HT1080 (cell line): Measurements from ENCODE around the gene PROSER3. TPM values are rescaled to one million over a fixed set of nuclear protein-coding genes. Genes with fewer than 3 reads are reported as not detected.
"Not testable (repeated sequence)": the region's sequence is repeated elsewhere in the genome, so short reads cannot be mapped to it uniquely, and the experiment has no call there.

Source experiments
- DNase-seq: peaks from one replicate; pipeline ENCODE4 v3.0.0-alpha.2; 2015; ENCODE audit warnings: low read depth
- total RNA-seq: library from RNA; depleted of rRNA; stranded (reverse); fragments of >200 nt; shearing (Covaris generic); gene quantifications from 2 replicates; pipeline ENCODE4 v1.2.3, GENCODE V29; 2014

Gene PROSER3
- total RNA-seq, 1 experiment from 2014 or later: 10.8 TPM

GRCh38 chr19:35789978-35790944 lies 32.3 kb downstream of the PROSER3 start:
- no peak for DNase-seq

- DNase-seq: no peak
These were observed 33.2 kb downstream of the PROSER3 start for GRCh38 chr19:35790981-35791813.

GRCh38 chr19:35791814-35792279 lies 33.9 kb downstream of the PROSER3 start:
- no peak for DNase-seq

- DNase-seq: no peak
These were observed 34.3 kb downstream of the PROSER3 start for GRCh38 chr19:35792312-35792711.

- DNase-seq: no peak
These were observed 34.9 kb downstream of the PROSER3 start for GRCh38 chr19:35792888-35793287.

- DNase-seq: no peak
These were observed 35.6 kb downstream of the PROSER3 start for GRCh38 chr19:35793381-35794165.

GRCh38 chr19:35795564-35795963 lies 37.6 kb downstream of the PROSER3 start:
- DNase-seq: not testable (repeated sequence)

- no peak for DNase-seq
These were observed 38.9 kb downstream of the PROSER3 start for GRCh38 chr19:35796645-35797542.

- no peak for DNase-seq
These were observed 39.7 kb downstream of the PROSER3 start for GRCh38 chr19:35797663-35798062.

- DNase-seq: no peak
These were observed 43.9 kb downstream of the PROSER3 start for GRCh38 chr19:35801828-35802227.

GRCh38 chr19:35805526-35806102 lies 47.6 kb downstream of the PROSER3 start:
- no peak for DNase-seq

GRCh38 chr19:35806597-35806996 lies 48.6 kb downstream of the PROSER3 start:
- DNase-seq: no peak

- DNase-seq: no peak
These were observed 49.7 kb downstream of the PROSER3 start for GRCh38 chr19:35807633-35808032.

- DNase-seq: no peak
These were observed 53.6 kb downstream of the PROSER3 start for GRCh38 chr19:35811317-35812219.

- DNase-seq: no peak
These were observed 54.5 kb downstream of the PROSER3 start, which contains the start of gene PRODH2 for GRCh38 chr19:35812220-35813042. PRODH2 (minus strand) TSS chr19:35812845; CDS start chr19:35812805, 40 bp downstream.

GRCh38 chr19:35813043-35813890 lies 55.3 kb downstream of the PROSER3 start:
- no peak for DNase-seq

- DNase-seq: no peak
These were observed 58.3 kb downstream of the PROSER3 start for GRCh38 chr19:35816262-35816661.
